HG02852 (cell line): ENCODE results near the gene YDJC.
A peak's percentile ranks its signal among the peaks of the same experiment; 100 is the strongest.
"Not testable (repeated sequence)": the region's sequence is repeated elsewhere in the genome, so short reads cannot be mapped to it uniquely, and the experiment has no call there.

Source experiments
- ATAC-seq: cut with Tn5 transposase; IDR thresholded peaks from one replicate; pipeline ENCODE4 v1.9.1; 2021; ENCODE audit warnings: mild to moderate bottlenecking, moderate library complexity; ENCODE audit not compliant: unreplicated experiment

The YDJC gene

DNA sequence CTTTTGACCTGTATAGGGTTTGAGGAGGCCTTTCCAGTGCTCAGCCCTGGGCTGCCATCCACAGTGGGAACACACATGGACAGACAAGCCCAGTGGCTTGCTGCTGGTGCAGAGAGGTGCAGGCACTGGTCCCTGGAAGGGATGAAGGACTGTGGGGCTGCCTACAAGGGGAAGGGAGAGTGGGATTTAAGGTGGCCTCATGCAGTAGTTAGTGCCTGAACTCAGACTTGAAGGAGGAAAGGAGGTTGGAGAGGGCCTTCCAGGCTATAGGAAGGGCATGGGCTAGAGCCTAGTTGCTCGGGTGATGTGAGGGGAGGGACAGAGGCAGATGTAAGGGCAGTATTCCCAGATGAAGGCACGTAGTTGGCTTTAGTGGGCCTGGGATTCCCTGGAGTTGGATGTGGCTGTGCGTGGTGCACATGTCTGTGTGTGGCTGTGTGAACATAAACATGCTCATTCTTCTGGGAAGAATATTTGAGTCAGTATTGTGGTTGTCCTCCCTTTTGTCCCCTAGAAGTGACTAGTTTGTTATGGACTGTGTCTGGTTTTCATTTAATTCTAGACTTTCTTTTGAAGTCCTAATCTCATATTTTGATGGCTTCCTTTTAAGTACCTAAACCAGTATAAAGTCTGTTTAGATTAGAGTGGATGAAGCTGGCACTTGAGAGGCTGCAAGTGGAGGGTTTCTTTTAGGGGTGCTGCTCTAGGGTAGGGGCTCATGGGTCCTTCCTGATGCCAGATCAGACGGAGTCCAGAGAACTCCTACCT lies 18.4 kb downstream of the YDJC start:
- no peak for ATAC-seq

DNA sequence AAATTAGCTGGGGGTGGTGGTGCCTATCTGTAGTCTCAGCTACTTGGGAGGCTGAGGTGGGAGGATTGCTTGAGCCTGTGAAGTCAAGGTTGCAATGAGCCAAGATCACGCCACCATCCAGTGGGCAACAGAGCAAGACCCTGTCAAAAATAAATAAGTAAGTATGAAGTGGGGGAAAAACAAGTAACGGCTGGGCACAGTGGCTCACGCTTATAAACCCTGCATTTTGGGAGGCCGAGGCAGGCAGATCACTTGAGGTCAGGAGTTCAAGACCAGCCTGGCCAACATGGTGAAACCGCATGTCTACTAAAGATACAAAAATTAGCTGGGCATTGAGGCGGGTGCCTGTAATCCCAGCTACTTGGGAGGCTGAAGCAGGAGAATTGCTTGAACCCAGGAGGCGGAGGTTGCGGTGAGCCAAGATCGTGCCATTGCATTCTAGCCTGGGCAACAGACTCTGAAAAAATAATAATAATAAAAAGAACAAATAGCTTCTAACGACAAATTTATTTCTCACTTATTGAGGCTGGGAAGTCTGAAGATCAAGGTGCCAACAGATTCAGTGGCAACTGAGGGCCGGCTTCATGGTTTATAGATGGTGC lies 20.2 kb downstream of the YDJC start:
- not testable (repeated sequence) for ATAC-seq

DNA sequence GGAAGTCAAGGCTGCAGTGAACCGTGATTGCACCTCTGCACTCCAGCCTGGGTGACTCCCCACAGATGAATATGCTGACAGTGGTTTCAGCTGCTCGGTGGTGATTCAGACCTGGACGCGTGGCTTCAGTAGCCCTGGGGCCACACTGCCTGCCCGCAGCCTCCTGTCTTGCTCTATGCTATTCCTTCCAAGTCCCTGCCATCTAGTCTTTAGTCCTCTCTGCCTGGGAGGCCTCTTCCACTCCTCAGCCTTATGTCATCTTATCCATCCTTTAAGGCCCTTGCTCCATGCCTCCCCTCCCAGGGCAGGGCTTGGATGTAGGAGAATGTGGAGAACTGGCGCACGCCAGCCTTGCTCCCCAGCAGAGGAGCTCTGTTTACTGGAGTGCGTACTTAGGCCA lies 23.0 kb downstream of the YDJC start:
- ATAC-seq = no peak

DNA sequence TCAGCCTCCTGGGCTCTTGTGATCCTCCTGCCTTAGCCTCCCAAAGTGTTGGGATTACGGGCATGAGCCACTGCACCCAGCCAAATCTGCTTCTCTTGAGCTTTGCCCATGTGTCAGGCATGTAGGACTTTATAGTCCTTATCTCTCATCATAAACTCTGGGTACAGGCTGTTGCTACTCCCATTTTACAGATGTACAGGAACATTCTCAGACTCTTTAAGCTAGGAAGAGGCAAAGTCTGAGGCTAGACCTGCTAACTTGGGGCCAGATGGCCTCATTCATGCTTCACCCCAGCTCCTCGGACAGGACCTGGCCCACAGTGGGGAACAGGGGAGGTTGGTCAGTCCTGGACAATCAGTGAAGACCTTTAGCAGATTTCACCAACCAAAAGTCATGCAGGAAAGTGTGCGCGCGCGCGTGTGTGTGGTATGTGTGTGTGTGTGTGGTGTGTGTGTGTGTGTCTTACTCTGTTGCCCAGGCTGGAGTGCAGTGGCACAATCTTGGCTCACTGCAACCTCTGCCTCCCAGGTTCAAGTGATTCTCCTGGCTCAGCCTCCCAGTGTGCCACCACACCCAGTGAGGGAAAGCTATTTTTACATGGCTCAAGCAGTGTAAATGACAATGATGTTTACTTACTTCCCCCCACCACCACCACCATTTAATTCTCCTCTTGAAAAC lies 23.8 kb downstream of the YDJC start:
- no peak for ATAC-seq

DNA sequence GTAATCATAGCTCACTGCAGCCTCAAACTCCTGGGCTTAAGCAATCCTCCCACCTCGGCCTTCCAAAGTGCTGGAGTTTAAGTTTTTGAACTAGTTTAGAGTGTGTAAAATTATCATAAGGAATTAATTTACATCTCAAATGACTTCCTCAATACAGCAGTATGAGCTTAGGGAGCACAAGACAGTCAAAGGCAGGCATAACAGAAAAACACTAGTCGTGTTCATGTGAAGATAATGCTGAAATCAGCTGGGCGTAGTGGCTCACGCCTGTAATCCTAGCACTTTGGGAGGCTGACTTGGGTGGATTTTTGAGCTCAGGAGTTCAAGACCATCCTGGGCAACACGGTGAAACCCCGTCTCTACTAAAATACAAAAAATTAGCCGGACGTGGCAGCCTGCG lies 25.8 kb downstream of the YDJC start:
- ATAC-seq = no peak

DNA sequence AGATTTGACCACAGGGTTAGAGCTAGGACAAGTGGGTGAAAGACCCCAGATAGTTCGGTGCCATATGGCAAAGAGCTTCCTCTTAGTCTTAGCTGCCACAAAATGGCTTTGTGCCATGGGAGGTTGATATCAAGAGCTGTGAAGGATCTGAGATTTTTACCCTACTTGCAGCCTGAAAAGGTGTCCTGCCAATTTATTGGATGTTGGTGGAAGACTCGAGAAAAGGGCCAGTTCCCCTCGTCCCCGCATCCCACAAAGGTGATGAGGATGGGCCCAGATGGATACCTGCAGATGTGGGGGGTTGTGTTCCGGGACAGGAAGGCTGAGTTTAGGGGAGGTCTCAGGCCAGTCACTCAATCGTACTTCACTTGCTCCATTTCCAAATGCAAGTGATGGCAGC lies 27.2 kb downstream of the YDJC start:
- ATAC-seq = no peak

DNA sequence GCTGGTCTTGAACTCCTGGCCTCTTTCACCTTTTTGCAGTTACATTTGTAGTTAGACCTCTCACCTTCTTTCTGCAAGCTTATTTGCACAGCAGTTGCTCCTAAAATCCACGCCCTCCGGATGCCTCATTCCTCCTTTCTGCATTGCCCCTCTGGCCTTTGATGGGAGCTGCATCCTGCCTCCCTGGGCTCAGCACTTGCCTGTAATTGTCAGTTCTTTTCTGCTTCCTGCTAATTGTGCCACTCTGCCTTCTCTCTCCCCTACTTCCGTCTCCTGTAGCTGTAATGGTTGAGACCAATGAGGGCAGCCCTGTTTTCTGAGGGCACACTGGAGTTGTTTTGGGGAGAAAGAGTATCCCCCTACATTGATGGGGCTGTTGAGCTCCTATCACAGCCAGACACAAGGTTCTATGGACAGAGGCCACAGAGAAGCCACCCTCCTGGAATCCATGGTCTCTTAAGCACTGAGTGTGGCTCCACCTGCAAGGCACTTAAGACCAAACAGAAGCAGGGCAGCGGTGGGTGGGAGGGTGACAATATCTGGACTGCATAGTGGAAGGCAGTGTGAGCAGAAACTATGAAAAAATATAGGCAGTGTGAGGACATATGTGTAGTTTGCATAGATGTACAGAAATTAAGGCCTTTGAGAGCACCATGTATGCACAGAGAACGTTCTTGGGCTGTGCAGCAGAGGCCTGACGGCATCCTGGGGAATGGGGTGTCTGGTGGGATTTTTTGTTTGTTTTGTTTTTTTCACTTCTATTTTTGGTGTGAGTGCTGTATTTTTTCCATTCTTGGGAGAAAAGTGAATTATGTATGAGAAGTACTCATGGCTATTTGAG lies 30.5 kb downstream of the YDJC start:
- ATAC-seq = no peak

DNA sequence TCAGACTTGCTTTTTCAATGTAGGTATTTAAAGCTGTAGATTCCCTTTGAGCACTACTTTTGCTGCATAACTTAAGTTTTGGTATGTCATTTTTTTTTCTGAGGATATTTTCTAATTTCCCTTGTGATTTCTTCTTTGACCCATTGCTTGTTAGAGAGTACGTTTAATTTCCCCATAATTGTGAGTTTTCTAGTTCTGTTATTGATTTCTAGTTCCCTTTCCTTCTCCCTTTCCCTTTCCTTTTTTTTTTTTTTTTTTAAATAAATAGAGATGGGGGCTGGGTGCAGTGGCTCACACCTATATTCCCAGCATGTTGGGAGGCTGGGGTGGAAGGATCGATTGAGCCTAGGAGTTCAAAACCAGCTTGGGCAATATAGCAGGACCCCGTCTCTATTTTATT lies 31.5 kb downstream of the YDJC start:
- no peak for ATAC-seq

DNA sequence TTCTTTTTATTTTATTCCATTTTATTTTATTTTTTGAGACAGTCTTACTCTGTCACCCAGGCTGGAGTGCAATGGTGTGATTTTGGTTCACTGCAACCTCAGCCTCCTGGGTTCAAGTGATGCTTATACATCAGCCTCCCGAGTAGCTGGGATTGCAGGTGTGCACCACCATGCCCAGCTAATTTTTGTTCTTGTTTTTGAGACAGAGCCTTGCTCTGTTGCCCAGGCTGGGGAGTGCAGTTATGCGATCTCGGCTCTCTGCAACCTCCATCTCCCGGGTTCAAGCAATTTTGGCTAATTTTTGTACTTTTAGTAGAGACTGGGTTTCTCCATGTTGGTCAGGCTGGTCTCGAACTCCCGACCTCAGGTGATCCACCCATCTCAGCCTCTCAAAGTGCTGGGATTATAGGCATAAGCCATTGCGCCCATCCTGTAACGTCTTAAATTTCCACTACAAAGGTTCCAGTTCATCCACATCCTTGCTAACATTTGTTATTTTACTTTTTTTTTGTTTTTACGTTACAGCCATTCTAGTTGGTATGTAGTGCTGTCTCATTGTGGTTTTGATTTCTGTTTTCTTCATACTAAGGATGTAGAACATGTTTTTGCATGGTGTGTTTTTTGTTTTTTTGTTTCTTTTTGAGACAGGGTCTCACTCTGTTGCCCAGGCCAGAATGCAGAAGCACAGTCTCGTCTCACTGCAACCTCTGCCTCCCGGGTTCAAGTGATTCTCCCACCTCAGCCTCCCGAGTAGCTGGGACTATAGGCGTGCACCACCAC lies 33.3 kb downstream of the YDJC start:
- ATAC-seq = not testable (repeated sequence)

DNA sequence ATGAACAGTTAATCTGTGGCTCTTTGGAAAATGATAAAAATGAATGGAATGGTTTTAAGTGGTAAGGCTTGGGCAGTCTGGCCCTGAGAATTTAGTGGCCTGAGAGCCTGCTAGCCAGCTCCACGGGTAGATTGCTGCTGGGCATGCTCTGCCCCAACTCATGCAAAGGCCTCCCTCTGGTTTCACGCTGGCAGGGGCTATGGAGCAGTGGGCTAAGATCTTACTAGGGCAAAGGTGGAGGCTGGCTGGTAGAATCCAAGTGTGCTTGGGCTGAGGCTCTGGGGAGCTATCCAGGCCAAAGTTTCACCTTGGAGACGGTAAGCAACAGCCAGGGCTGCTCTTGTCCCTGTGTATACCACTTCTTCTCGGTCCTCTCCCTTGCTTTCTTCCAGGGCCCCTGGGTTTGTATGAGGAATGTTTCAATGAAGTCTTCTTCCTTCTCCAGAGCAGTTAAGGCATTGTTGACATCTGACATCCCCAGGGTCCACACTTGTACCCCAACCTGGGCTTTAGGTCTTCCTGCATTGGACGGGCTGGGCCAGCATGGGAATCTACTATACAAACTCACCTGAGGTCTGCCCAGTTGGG lies 34.9 kb downstream of the YDJC start:
- no peak for ATAC-seq

DNA sequence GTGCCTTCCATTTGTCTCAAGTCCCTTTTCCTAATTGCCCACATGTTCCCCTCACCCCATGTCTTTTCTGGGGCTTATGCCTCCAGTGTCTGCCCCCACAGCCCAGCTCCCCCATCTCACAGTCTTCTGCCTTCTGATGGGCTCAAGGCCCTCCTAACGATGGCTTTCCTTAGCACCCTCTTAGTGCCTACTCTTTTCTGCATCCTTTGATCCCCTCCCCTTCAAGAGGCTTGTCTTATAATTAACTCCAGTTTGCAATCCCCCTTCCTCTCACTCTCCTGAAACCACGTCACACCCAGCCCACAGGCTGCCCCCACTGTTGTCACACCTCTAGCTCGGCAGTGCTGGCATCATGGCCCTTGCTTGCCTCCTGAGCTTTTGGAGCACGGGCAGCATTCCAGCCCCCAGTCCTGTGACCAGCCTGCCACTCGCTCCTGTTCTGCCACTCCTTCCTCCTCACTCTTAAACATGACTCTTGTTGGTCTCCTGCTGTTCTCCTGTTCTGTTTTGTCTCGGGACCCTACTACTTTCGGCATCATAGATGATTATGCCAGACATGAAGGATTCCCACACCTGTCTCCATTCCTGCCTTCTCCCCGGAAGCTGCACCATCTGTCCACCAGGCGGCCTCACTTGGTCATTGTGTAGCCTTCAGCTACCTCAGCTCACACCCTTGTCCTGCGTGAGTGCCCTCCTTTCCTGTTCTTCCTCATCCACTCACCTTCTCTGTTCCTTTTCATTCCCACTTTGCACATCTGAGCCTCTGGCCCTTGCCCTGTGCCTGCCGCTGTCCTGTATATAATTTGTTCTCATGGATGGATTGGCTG lies 36.2 kb downstream of the YDJC start:
- no peak for ATAC-seq

DNA sequence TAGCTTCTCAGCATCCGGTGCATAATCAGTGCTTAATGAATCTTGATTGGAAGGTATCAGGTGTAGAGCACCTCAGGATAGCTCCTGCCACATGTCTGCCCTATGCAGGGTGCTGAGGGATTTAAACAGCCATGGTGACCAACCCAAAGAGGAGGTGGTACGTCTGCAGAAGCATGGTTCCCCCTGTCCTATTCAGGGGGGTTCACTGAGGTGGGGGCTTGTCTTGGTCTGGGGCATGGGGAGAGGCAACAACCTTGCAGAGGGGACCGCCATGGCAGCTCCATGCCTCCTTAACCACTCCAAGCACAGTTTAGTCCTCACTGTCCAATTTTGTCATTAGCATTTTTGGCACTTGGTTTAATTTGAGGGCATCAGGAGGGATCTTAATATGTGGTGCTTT lies 37.4 kb downstream of the YDJC start:
- ATAC-seq = no peak

DNA sequence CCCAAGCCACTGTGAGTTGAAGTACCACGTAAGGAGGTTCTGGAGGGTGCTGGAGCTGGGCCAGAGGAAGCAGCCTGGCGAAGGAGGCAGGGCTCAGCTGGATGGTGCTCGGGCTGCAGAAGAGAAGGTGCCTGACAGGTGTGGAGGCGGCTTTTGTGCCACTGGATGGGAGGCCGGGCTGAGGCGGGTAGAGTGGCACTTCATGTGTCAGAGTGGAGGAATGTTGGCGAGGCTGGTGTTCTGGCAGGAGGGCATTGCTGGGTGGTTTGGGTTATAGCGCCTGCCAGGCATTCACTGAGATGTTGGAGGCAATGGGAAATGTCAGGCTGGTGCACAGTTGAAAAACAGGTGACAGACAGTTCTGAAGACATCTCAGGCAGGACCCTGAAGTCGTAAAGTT lies 38.1 kb downstream of the YDJC start:
- ATAC-seq = no peak

DNA sequence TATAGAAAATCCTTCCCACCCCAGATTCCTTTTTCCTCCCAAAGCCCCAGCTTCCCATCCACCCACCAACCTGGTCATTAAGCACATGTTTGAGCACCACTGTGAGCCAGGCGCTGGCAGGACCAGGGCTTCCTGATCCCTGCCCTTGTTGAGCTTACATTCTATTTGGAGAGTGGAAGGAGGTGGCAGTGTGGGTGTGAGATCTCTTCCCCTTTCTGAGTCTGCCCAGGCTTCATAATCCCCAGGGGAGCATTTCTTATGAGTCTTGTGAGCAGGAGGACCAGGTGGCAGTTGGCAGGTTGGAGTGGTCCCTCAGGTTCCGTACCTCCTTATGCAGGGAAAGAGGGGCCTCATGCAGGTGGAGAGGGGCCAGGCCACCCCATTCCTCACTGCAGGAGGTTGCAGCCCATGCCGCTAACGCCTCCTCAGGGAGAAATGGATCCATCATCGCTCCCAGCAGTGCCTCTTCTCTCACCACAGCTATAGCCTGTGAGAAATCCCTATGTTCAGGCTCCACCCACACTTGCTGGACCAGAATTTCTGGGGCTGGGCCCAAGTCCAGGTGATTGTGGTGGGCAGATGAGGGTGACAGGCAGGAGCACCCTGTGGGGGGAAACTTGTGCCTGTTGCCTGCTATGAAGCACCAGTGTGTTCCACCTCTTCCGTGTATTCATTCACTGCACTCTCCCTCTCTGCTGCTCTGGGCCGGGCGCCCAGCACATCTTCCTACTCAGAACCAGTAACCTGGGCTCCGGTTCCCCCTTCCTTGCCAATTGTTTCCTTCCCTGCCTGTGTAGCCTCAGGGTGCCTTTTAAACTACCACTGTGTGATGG lies 38.8 kb downstream of the YDJC start:
- no peak for ATAC-seq

DNA sequence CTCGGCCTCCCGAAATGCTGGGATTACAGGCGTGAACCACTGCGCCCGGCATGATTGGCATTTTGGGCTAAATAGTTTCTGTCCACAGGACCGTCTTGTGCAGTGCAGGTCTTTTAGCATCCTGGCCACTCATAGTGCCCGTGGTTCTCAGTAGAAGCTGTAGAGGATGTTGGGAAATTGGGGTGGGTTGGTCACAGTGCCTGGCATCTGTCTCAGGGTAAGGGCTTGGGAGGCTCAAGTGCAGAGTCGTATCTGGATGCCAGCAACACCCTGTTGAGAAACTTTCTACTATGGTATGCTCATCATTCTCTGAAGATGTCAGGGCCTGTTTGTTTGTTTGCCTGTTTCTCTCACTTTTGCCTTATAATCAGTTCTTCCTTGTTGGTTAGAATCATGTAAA lies 40.4 kb downstream of the YDJC start:
- ATAC-seq = no peak

DNA sequence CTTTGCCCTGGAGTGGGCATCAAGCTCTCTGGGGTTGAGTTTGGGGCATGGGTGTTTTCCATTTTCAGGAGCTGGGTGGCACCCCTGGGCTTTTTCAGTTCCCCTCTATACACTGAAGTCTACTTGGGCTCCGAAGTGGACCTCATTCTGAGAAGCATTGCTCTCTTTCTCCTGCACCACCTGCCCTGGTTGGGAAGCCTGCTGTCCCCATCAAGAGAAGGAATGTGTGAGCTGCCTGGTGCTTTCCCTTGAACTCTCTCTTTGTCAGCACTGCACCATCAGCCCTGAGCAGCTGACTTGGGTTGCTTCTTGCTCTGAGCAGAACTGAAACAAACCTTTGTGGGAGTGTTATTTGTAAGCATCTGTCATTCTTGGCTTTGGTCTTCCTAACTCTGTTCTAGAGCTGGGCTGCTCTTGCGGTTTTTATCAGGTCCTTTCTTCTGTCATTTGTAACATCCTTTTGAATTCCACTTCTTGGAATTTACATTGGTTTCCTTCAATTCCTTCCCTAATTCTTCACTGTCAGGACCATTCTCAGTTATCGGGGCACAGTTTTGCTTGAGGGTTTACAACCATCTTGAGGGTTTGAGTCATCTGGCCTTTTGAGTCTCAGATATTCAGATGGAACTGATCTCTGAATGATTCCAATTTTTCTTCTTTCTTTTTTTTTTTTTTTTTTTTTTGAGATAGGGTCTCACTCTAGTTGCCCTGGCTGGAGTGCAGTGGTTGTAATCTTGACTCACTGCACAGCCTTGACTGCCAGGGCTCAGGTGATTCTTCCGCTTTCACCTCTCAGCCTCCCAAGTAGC lies 41.8 kb downstream of the YDJC start:
- ATAC-seq = peak; percentile 94

DNA sequence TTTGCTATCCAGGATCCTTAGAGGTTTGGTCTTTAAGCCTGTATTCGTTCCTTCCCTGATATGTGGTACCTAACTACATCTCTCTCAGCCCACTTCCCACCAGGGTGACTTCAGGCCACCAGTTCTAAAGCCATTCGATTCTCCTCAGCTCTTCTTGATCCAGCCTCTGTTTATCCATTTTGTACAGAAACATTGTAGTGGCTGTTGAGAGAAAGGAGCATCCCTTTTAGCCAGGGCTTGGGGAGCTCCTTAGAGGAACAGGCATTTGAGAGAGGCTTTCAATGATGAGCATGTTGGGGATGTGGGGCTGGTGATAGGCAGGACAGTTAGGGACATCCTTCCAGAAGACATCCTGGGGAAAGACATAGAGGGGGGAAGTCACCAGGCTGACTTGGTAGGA lies 44.4 kb downstream of the YDJC start:
- ATAC-seq = no peak
